Measurements from ENCODE around the gene POSTN.

Gene POSTN, protein sequence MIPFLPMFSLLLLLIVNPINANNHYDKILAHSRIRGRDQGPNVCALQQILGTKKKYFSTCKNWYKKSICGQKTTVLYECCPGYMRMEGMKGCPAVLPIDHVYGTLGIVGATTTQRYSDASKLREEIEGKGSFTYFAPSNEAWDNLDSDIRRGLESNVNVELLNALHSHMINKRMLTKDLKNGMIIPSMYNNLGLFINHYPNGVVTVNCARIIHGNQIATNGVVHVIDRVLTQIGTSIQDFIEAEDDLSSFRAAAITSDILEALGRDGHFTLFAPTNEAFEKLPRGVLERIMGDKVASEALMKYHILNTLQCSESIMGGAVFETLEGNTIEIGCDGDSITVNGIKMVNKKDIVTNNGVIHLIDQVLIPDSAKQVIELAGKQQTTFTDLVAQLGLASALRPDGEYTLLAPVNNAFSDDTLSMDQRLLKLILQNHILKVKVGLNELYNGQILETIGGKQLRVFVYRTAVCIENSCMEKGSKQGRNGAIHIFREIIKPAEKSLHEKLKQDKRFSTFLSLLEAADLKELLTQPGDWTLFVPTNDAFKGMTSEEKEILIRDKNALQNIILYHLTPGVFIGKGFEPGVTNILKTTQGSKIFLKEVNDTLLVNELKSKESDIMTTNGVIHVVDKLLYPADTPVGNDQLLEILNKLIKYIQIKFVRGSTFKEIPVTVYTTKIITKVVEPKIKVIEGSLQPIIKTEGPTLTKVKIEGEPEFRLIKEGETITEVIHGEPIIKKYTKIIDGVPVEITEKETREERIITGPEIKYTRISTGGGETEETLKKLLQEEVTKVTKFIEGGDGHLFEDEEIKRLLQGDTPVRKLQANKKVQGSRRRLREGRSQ

GRCh38 chr13:37598597-37598996 is at the start of gene POSTN:
POSTN (minus strand) TSS chr13:37598768; CDS start chr13:37598726, 42 bp downstream.
- peak; percentile 87 for DNase-seq (ENCODE audit: low read depth)
- TF ChIP-seq, protein P1, sequence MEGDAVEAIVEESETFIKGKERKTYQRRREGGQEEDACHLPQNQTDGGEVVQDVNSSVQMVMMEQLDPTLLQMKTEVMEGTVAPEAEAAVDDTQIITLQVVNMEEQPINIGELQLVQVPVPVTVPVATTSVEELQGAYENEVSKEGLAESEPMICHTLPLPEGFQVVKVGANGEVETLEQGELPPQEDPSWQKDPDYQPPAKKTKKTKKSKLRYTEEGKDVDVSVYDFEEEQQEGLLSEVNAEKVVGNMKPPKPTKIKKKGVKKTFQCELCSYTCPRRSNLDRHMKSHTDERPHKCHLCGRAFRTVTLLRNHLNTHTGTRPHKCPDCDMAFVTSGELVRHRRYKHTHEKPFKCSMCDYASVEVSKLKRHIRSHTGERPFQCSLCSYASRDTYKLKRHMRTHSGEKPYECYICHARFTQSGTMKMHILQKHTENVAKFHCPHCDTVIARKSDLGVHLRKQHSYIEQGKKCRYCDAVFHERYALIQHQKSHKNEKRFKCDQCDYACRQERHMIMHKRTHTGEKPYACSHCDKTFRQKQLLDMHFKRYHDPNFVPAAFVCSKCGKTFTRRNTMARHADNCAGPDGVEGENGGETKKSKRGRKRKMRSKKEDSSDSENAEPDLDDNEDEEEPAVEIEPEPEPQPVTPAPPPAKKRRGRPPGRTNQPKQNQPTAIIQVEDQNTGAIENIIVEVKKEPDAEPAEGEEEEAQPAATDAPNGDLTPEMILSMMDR (IDR thresholded peaks at IDR 0.05; ENCODE audit: low read length, missing control alignments): no peak
- peak within 1 kb of the TSS; percentile 65 for H3K4me3 ChIP-seq (replicated peaks; ENCODE audit: low read depth, low read length)

DNA sequence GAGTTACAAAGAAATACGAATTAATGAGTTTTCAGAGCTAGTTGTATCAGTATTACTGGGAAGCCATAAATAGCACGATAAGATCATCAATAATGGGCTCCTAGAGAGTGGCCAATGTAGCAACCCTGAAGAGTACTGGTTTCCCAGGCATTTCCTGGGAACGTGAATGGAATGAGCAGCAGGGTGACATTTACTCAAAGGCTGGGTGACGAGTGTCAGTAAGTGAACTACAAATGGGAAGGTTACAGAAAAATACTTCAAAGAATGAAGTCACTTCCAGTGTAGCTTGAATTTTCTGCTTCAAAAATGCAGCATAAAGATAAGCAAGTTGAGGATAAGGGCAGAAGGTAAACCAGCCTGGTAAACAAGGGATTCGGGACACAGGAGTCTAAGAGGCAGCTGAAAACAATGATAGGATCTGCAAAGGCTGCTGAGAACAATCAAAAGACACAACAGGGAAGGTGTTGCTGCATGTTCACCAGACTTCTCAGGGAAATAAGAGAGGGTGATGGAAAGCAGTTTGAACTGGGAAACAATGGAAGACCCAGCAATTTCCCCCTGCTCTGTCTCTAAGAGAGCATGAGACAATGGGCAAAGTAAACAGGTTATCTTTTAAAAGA is 48.6 kb upstream of the POSTN start:
- no peak overlapping the region for H3K4me3 ChIP-seq (replicated peaks; ENCODE audit: low read depth, low read length)
- TF ChIP-seq, protein P1 (IDR thresholded peaks at IDR 0.05; ENCODE audit: low read length, missing control alignments): no peak
- peak; percentile 36 for DNase-seq (ENCODE audit: low read depth)

DNA sequence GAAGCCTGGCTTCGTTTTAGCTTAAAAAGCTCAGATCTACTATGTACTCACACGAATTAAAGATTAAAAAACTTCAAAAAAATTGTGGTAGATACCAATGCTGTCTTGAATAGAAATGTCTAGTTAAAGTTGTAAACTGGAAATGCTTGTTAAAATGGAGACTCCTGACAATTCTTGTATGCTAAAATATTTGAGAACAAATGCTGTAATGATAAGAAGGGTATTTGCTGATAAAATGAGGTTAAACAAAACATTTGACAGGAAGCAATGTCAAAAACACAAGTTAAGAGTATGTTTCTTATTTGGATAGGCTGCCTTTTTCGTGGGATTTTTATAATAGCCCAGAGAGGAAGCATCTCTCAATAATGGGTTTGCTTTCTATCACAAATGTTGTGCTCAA is 48.0 kb upstream of the POSTN start:
- peak; percentile 36 for DNase-seq (ENCODE audit: low read depth)
- TF ChIP-seq, protein P1 (IDR thresholded peaks at IDR 0.05; ENCODE audit: low read length, missing control alignments): no peak

DNA sequence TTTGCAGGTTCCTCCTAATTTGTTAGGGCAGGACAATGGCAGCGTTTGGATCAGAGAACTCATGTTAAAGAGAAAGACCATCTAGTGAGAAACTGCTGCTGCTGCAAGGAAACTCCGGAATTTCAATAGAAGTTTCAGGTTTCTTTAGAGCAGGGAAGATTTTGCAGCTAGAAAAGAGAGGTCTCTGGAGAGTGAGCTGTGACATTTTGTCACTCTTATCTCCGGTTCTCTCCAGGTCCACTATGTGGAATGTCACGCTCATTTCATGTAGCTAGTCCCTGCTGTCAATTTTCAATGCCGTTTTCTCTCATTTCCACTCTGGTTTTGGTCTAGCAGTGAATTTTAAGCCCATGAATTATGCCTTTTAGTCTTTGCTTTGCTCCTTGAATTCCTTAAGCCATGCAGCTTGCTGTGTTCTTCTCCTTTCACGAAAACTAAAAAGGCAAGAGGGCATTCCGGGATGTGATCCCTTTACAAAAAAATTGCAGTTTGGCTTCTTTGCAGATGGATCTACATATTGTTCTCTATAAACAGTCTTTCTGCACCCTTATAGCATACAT is 46.7 kb upstream of the POSTN start:
- H3K4me3 ChIP-seq (replicated peaks; ENCODE audit: low read depth, low read length): no peak overlapping the region
- TF ChIP-seq, protein P1 (IDR thresholded peaks at IDR 0.05; ENCODE audit: low read length, missing control alignments): no peak
- no peak for DNase-seq (ENCODE audit: low read depth)

More for the DNA sequence above, 48.0 kb upstream of the POSTN start:
- H3K4me3 ChIP-seq (replicated peaks; ENCODE audit: low read depth, low read length): no peak overlapping the region

GRCh38 chr13:37641391-37641790 is 42.8 kb upstream of the POSTN start:
- no peak for DNase-seq (ENCODE audit: low read depth)

DNA sequence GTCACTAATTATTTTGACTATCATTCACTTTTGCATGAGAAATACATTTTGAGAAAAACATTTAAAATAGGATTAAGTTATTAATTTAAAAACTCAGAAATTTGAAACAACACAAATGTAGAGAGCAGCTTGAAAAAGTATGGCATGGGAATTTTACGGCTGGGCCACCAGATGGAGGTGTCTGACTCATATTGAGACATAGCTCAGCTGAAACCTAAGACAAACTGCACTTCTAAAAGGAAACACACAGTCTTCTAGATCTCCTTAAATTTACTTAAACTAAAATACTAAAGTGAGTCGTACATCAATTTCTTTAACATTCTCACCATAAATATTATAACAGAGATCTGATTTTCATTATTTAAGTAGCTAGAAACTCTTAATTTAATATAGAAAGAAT is 41.9 kb upstream of the POSTN start:
- peak; percentile 91 for DNase-seq (ENCODE audit: low read depth)
- no peak overlapping the region for H3K4me3 ChIP-seq (replicated peaks; ENCODE audit: low read depth, low read length)
- TF ChIP-seq, protein P1 (IDR thresholded peaks at IDR 0.05; ENCODE audit: low read length, missing control alignments): peak; percentile 82

More at GRCh38 chr13:37641391-37641790, 42.8 kb upstream of the POSTN start:
- no peak overlapping the region for H3K4me3 ChIP-seq (replicated peaks; ENCODE audit: low read depth, low read length)
- TF ChIP-seq, protein P1 (IDR thresholded peaks at IDR 0.05; ENCODE audit: low read length, missing control alignments): no peak

Data from fibroblast of pulmonary artery (primary cell).